Measurements from ENCODE around the gene NUDT19. TPM values are rescaled to one million over a fixed set of nuclear protein-coding genes. Genes with fewer than 3 reads are reported as not detected.

The NUDT19 gene
- total and polyA plus RNA-seq, 2 donors (not counting 3 experiments of a cell fraction or from before 2014, with no cell fraction given) = 6.6 to 14.0 TPM

- H3K4me3 ChIP-seq (replicated peaks in 1 of 3; ENCODE audit: insufficient read depth in 1 of 3, low read depth in 1 of 3, low read length in 3 of 3) = no peak overlapping the region
- no peak for TF ChIP-seq CTCF (IDR thresholded peaks at IDR 0.05; ENCODE audit: extremely low read depth in 1 of 2, insufficient read depth in 1 of 2, low read depth in 1 of 2, low read length in 2 of 2)
- no peak for TF ChIP-seq POLR2AphosphoS5 (IDR thresholded peaks at IDR 0.05; ENCODE audit: insufficient read depth, low read depth, low read length)
- no peak for TF ChIP-seq FOS (IDR thresholded peaks at IDR 0.05; ENCODE audit: borderline replicate concordance, insufficient read depth, low read length)
- no peak for TF ChIP-seq MAX (IDR thresholded peaks at IDR 0.05; ENCODE audit: insufficient read depth, insufficient read length)
- no peak for TF ChIP-seq JUN (IDR thresholded peaks at IDR 0.05; ENCODE audit: borderline replicate concordance, insufficient read depth, insufficient read length, low read depth)
- TF ChIP-seq EZH2 (IDR thresholded peaks at IDR 0.05; ENCODE audit: borderline replicate concordance, low read depth, low read length, severe bottlenecking) = no peak
- TF ChIP-seq GATA2 (IDR thresholded peaks at IDR 0.05; ENCODE audit: insufficient read depth, insufficient read length, low read depth, low read length) = no peak
- TF ChIP-seq POLR2A (IDR thresholded peaks at IDR 0.05; ENCODE audit: low read depth, low read length) = no peak
- TF ChIP-seq MYC (IDR thresholded peaks at IDR 0.05; ENCODE audit: low read depth, low read length) = no peak
- no peaks in the 10 kb centered on the region for H3K4me1 ChIP-seq (ENCODE audit: control insufficient read depth, extremely low read depth, insufficient read depth, low read length)
- H3K27me3 ChIP-seq (ENCODE audit: control insufficient read depth in 2 of 2, insufficient read depth in 2 of 2, low read length in 2 of 2) = no peaks in the 10 kb centered on the region
- DNase-seq (ENCODE audit: low read depth, low spot score) (no peak), FAIRE-seq (no peak)
- ChIA-PET POLR2A (no interaction called here), CTCF (no interaction called here)
- H3K27ac ChIP-seq (ENCODE audit: insufficient read depth, low read depth, low read length) = no peak overlapping the region
- H3K9ac ChIP-seq (replicated peaks; ENCODE audit: extremely low read depth, insufficient read depth, low read length) = no peak overlapping the region
- peaks cover 0 to 11% of the 10 kb centered on the region in 2 experiments for H3K36me3 ChIP-seq (ENCODE audit: control insufficient read depth in 2 of 2, extremely low read depth in 1 of 2, insufficient read depth in 2 of 2, low read length in 2 of 2)
- no TSS peak for BruUV-seq (replicated peaks)
- H3K9me3 ChIP-seq (replicated peaks; ENCODE audit: control insufficient read depth, insufficient read depth, low read length) = no peaks in the 10 kb centered on the region
- dilution Hi-C loops (cut with MboI; ENCODE audit: extremely low pct_ligation_motif_present, low sequenced_read_pairs) = no loop called here
- H2AFZ ChIP-seq (ENCODE audit: low read depth, low read length) = no peak overlapping the region
- H4K20me1 ChIP-seq (replicated peaks; ENCODE audit: control insufficient read depth, extremely low read depth, insufficient read depth, low read length) = no peaks in the 10 kb centered on the region
- no peak overlapping the region for H3K4me2 ChIP-seq (ENCODE audit: insufficient read depth, low read length)
- intact Hi-C loops (cut with micrococcal nuclease) = no loop called here
- H3K79me2 ChIP-seq (ENCODE audit: control insufficient read depth, insufficient read depth, low read length) = no peaks in the 10 kb centered on the region
- no peaks in the 10 kb centered on the region for H3K9me1 ChIP-seq (replicated peaks; ENCODE audit: control insufficient read depth, extremely low read depth, insufficient read depth, low read length)
Measured at GRCh38 chr19:32650671-32651070, 41.0 kb upstream of the NUDT19 start.
